ENCODE results near the gene ECPAS.
A peak's percentile ranks its signal among the peaks of the same experiment; 100 is the strongest.

ECPAS gene

GRCh38 chr9:111483858-111484571, at the start of gene ECPAS:
Gene ECPAS (minus strand): TSS chr9:111484383. CDS start chr9:111472918, 11,465 bp downstream.
- H3K4me2 ChIP-seq (ENCODE audit: low read depth, low read length, poor library complexity, severe bottlenecking), result peak within 1 kb of the TSS; percentile 61
- no peaks in the 10 kb centered on the region for H3K9me2 ChIP-seq (replicated peaks; ENCODE audit: insufficient read depth, low read length)
- no peak for TF ChIP-seq CTCF (IDR thresholded peaks at IDR 0.05; ENCODE audit: insufficient read depth, low read length, poor library complexity, severe bottlenecking)
- no peak for TF ChIP-seq EZH2phosphoT487 (conservative IDR thresholded peaks at IDR 0.05; ENCODE audit: low read length)
- H3K36me3 ChIP-seq (ENCODE audit: low read length), result no peaks in the 10 kb centered on the region
- H2AFZ ChIP-seq (ENCODE audit: low read depth, low read length, severe bottlenecking), result peak within 1 kb of the TSS; percentile 81
- peak within 1 kb of the TSS; percentile 59 for H3K27ac ChIP-seq (ENCODE audit: low read depth, low read length)
- H3F3A ChIP-seq (ENCODE audit: insufficient read depth), result 0 out of 2 replicates have a peak, but pooled peaks cover 8% of the 10 kb centered on the region
- H4K20me1 ChIP-seq (ENCODE audit: low read depth, low read length), result no peaks in the 10 kb centered on the region
- no peaks in the 10 kb centered on the region for H3K27me3 ChIP-seq (ENCODE audit: low read length)
- peak within 1 kb of the TSS; percentile 60 for H3K4me3 ChIP-seq (ENCODE audit: insufficient read depth, low read length, poor library complexity, severe bottlenecking)
- H3K79me2 ChIP-seq (ENCODE audit: insufficient read depth, low read length), result peaks cover 30% of the 10 kb centered on the region
- peak within 1 kb of the TSS; percentile 69 for H3K9ac ChIP-seq (ENCODE audit: low read length)
- no peaks in the 10 kb centered on the region for H3K9me3 ChIP-seq (ENCODE audit: insufficient read depth, low read length)

- Histone ChIP-seq H2AFZ (ENCODE audit: low read depth, low read length, severe bottlenecking) (no peak overlapping the region), H4K20me1 (ENCODE audit: low read depth, low read length) (no peaks in the 10 kb centered on the region), H3K27me3 (ENCODE audit: low read length) (no peaks in the 10 kb centered on the region), H3K9me3 (ENCODE audit: insufficient read depth, low read length) (no peaks in the 10 kb centered on the region), H3K4me2 (ENCODE audit: low read depth, low read length, poor library complexity, severe bottlenecking) (no peak overlapping the region), H3K36me3 (ENCODE audit: low read length) (no peaks in the 10 kb centered on the region), H3F3A (ENCODE audit: insufficient read depth) (no peaks in the 10 kb centered on the region), H3K27ac (ENCODE audit: low read depth, low read length) (no peak overlapping the region), H3K9ac (ENCODE audit: low read length) (no peak overlapping the region), H3K9me2 (replicated peaks; ENCODE audit: insufficient read depth, low read length) (no peaks in the 10 kb centered on the region), H3K79me2 (ENCODE audit: insufficient read depth, low read length) (no peaks in the 10 kb centered on the region), H3K4me3 (ENCODE audit: insufficient read depth, low read length, poor library complexity, severe bottlenecking) (no peak overlapping the region)
- no peak for TF ChIP-seq CTCF (IDR thresholded peaks at IDR 0.05; ENCODE audit: insufficient read depth, low read length, poor library complexity, severe bottlenecking)
- TF ChIP-seq EZH2phosphoT487 (conservative IDR thresholded peaks at IDR 0.05; ENCODE audit: low read length), result no peak
These were observed 49.1 kb upstream of the ECPAS start for GRCh38 chr9:111533099-111533790.

GRCh38 chr9:111531716-111532115, 47.5 kb upstream of the ECPAS start:
- TF ChIP-seq EZH2phosphoT487 (conservative IDR thresholded peaks at IDR 0.05; ENCODE audit: low read length) (no peak), CTCF (IDR thresholded peaks at IDR 0.05; ENCODE audit: insufficient read depth, low read length, poor library complexity, severe bottlenecking) (no peak)
- no peaks in the 10 kb centered on the region for H3K36me3 ChIP-seq (ENCODE audit: low read length)
- H3K79me2 ChIP-seq (ENCODE audit: insufficient read depth, low read length), result no peaks in the 10 kb centered on the region
- no peaks in the 10 kb centered on the region for H4K20me1 ChIP-seq (ENCODE audit: low read depth, low read length)
- no peak overlapping the region for H3K4me2 ChIP-seq (ENCODE audit: low read depth, low read length, poor library complexity, severe bottlenecking)
- no peak overlapping the region for H3K9ac ChIP-seq (ENCODE audit: low read length)
- H3F3A ChIP-seq (ENCODE audit: insufficient read depth), result no peaks in the 10 kb centered on the region
- no peaks in the 10 kb centered on the region for H3K27me3 ChIP-seq (ENCODE audit: low read length)
- H3K9me2 ChIP-seq (replicated peaks; ENCODE audit: insufficient read depth, low read length), result no peaks in the 10 kb centered on the region
- H2AFZ ChIP-seq (ENCODE audit: low read depth, low read length, severe bottlenecking), result no peak overlapping the region
- H3K9me3 ChIP-seq (ENCODE audit: insufficient read depth, low read length), result no peaks in the 10 kb centered on the region
- no peak overlapping the region for H3K27ac ChIP-seq (ENCODE audit: low read depth, low read length)
- no peak overlapping the region for H3K4me3 ChIP-seq (ENCODE audit: insufficient read depth, low read length, poor library complexity, severe bottlenecking)

Data from SU-DHL-6 (cell line).